ENCODE data around the gene ANKHD1. TPM values are rescaled to one million over a fixed set of nuclear protein-coding genes. Genes with fewer than 3 reads are reported as not detected.

The ANKHD1 gene
- total and polyA plus RNA-seq, 2 of the 8 experiments (the other 6 are each of a cell fraction or from before 2014, with no cell fraction given) = 69.9 to 108 TPM

- H3K36me3 ChIP-seq (ENCODE audit: control insufficient read depth in 2 of 4, insufficient read depth in 4 of 4, low read length in 3 of 4) = peaks cover 2 to 14% (median 8%) of the 10 kb centered on the region in 4 experiments; a peak in 6 of 8 replicates
- no peak for FAIRE-seq
- peaks cover 0 to 6% of the 10 kb centered on the region in 2 experiments for H4K20me1 ChIP-seq (replicated peaks in 1 of 2; ENCODE audit: control insufficient read depth in 1 of 2, insufficient read depth in 2 of 2, low read length in 2 of 2)
- no peak overlapping the region for H3K4ac ChIP-seq (replicated peaks; ENCODE audit: insufficient read length, low read depth, low read length)
- WGBS, 2 experiments (ENCODE audit: extremely low coverage in 1 of 2, insufficient coverage in 1 of 2, insufficient read length in 1 of 2, insufficient replicate concordance in 2 of 2, low coverage in 1 of 2, low lambda C conversion rate in 2 of 2, missing lambda C conversion rate in 1 of 2) = 86% methylated on average over 1 of the region's 1 CpG; no CpG with 5 or more reads in 1 of the 2 experiments
- no peak overlapping the region for H2BK5ac ChIP-seq (ENCODE audit: low read depth, low read length)
- CTCF ChIA-PET (ENCODE audit: partially characterized antibody) = no interaction called here
- H4K91ac ChIP-seq (replicated peaks; ENCODE audit: insufficient read length, low read length) = no peak overlapping the region
- peaks cover 0 to 6% (median 5%) of the 10 kb centered on the region in 4 experiments; a peak in 4 of 7 replicates for H3K4me1 ChIP-seq (replicated peaks in 1 of 4; ENCODE audit: control insufficient read depth in 3 of 4, insufficient read depth in 4 of 4, low read length in 3 of 4)
- H3K4me3 ChIP-seq (ENCODE audit: extremely low read depth in 1 of 4, insufficient read depth in 2 of 4, low read depth in 3 of 4, low read length in 4 of 4) = peak overlapping the region; percentile 61 to 93 (median 64); a peak in 7 of 8 replicates
- no peak for DNase-seq (ENCODE audit: low read depth in 1 of 2, low spot score in 2 of 2)
- H2BK120ac ChIP-seq (replicated peaks; ENCODE audit: low read depth, low read length) = no peak overlapping the region
- H3K23ac ChIP-seq (ENCODE audit: insufficient read length) = no peak overlapping the region
- H3K14ac ChIP-seq (ENCODE audit: insufficient read length) = no peak overlapping the region
- peak in 1 of 2 experiments; percentile 42; a peak in 1 of 3 replicates for TF ChIP-seq POLR2A (IDR thresholded peaks at IDR 0.05; ENCODE audit: control extremely low read depth in 1 of 2, low read depth in 2 of 2, low read length in 2 of 2)
- TF ChIP-seq EGR1 (IDR thresholded peaks at IDR 0.05; ENCODE audit: borderline replicate concordance, low read depth, low read length) = no peak
- H3K23me2 ChIP-seq (ENCODE audit: low read depth, low read length) = peaks cover 7% of the 10 kb centered on the region; the same call in 1 of the 2 replicates
- H2BK15ac ChIP-seq (ENCODE audit: low read length) = no peak overlapping the region
- H2AK5ac ChIP-seq (ENCODE audit: low read depth, low read length) = no peak overlapping the region
- peaks cover 5% of the 10 kb centered on the region for H3K79me1 ChIP-seq (ENCODE audit: low read depth, low read length)
- peak overlapping the region in 1 of 4 experiments; percentile 50; a peak in 2 of 7 replicates for H3K9ac ChIP-seq (replicated peaks in 1 of 4; ENCODE audit: extremely low read depth in 1 of 4, low read depth in 3 of 4, low read length in 3 of 4)
- H4K8ac ChIP-seq (ENCODE audit: extremely low read depth, insufficient read depth, low read length) = no peak overlapping the region
- H3K79me2 ChIP-seq (ENCODE audit: control insufficient read depth in 1 of 2, insufficient read depth in 2 of 2, low read length in 2 of 2) = peaks cover 9 to 39% of the 10 kb centered on the region in 2 experiments; a peak in 3 of 4 replicates
- H3K4me2 ChIP-seq (ENCODE audit: insufficient read depth in 1 of 2, low read depth in 2 of 2, low read length in 2 of 2) = peak overlapping the region; percentile 66 to 82
- no peak overlapping the region for H2BK12ac ChIP-seq (ENCODE audit: low read depth, low read length)
- no peak overlapping the region for H3K27ac ChIP-seq (ENCODE audit: low read depth, low read length)
- no peaks in the 10 kb centered on the region for H3K9me3 ChIP-seq (ENCODE audit: insufficient read depth in 2 of 2, low read depth in 1 of 2, low read length in 1 of 2)
- H4K5ac ChIP-seq (ENCODE audit: insufficient read length, low read depth, low read length) = no peak overlapping the region
- no peak overlapping the region for H3K18ac ChIP-seq (ENCODE audit: extremely low read depth, low read length)
- no peak overlapping the region for H2AFZ ChIP-seq (ENCODE audit: low read length)
- H2BK20ac ChIP-seq (ENCODE audit: low read length) = no peak overlapping the region
- POLR2A ChIA-PET (ENCODE audit: partially characterized antibody) = interaction anchor here (0.6 to 10.8 kb wide), 7 partner anchors 9 to 1092 kb away, joined by 3 to 191 read pairs (median 3); partner anchors contain the start of gene EIF4EBP3
- H3K27me3 ChIP-seq (replicated peaks in 1 of 4; ENCODE audit: control insufficient read depth in 3 of 4, extremely low read depth in 1 of 4, insufficient read depth in 3 of 4, low read length in 3 of 4) = no peaks in the 10 kb centered on the region
- H3K56ac ChIP-seq (replicated peaks; ENCODE audit: insufficient read length, low read depth, low read length) = no peak overlapping the region
Observed at GRCh38 chr5:140555747-140556312, 154.2 kb downstream of the ANKHD1 start.

Data from H1 (cell line).